Neutrophil (primary cell): ENCODE results near the gene DLX6.

ENCODE experiments used
- H3K27ac ChIP-seq: fragments of 200-600 bp; sonication (generic); 2 replicates; pipeline ENCODE4 v1.5.1; 2016; ENCODE audit warnings: mild to moderate bottlenecking, moderate library complexity
- H3K27me3 ChIP-seq: fragments of 200-600 bp; sonication (generic); 2 replicates; pipeline ENCODE4 v1.6.0; 2016; ENCODE audit warnings: mild to moderate bottlenecking
- H3K36me3 ChIP-seq: fragments of 200-600 bp; sonication (generic); 2 replicates; pipeline ENCODE4 v1.5.1; 2017
- H3K4me1 ChIP-seq, 2 experiments: fragments of 200-600 bp in 1 of 2; sonication (generic) in 1 of 2; 1 replicate in 1 of 2; 2 replicates in 1 of 2; pipeline versions ENCODE4 v1.5.1 to v1.6.1; 2013 to 2016; ENCODE audit warnings: low read depth in 1 of 2, low read length in 1 of 2, mild to moderate bottlenecking in 1 of 2, moderate library complexity in 1 of 2; ENCODE audit not compliant: control insufficient read depth in 1 of 2, insufficient read depth in 1 of 2
- H3K4me3 ChIP-seq, 2 experiments: fragments of 200-600 bp in 1 of 2; sonication (generic) in 1 of 2; 1 replicate in 1 of 2; 2 replicates in 1 of 2; pipeline ENCODE4 v1.5.1; 2013 to 2016; ENCODE audit warnings: low read depth in 1 of 2, low read length in 1 of 2, mild to moderate bottlenecking in 1 of 2, moderate library complexity in 1 of 2
- H3K9me3 ChIP-seq: fragments of 200-600 bp; sonication (generic); 2 replicates; pipeline ENCODE4 v1.5.1; 2016
- CTCF ChIP-seq: fragments of 200-600 bp; sonication (generic); IDR thresholded peaks from 2 replicates; pipeline ENCODE4 v1.5.1; 2016; ENCODE audit warnings: antibody characterized with exemption

Gene DLX6

GRCh38 chr7:96996111-96996957, 9.0 kb upstream of the DLX6 start:
- H3K36me3 ChIP-seq = no peaks in the 10 kb centered on the region
- no peaks in the 10 kb centered on the region for H3K9me3 ChIP-seq
- no peak overlapping the region for H3K4me3 ChIP-seq
- H3K27ac ChIP-seq = no peak overlapping the region
- H3K4me1 ChIP-seq = no peaks in the 10 kb centered on the region
- no peak for TF ChIP-seq CTCF
- peaks cover 100% of the 10 kb centered on the region for H3K27me3 ChIP-seq

- Histone ChIP-seq H3K27ac (no peak overlapping the region), H3K9me3 (no peaks in the 10 kb centered on the region), H3K27me3 (peaks cover 100% of the 10 kb centered on the region), H3K4me1 (no peaks in the 10 kb centered on the region), H3K4me3 (no peak overlapping the region), H3K36me3 (no peaks in the 10 kb centered on the region)
- no peak for TF ChIP-seq CTCF
Observed at GRCh38 chr7:96996958-96997511, 8.3 kb upstream of the DLX6 start.

- no peaks in the 10 kb centered on the region for H3K9me3 ChIP-seq
- H3K4me3 ChIP-seq = no peak overlapping the region
- peaks cover 100% of the 10 kb centered on the region for H3K27me3 ChIP-seq
- H3K4me1 ChIP-seq = no peaks in the 10 kb centered on the region
- H3K27ac ChIP-seq = no peak overlapping the region
- no peak for TF ChIP-seq CTCF
- no peaks in the 10 kb centered on the region for H3K36me3 ChIP-seq
Observed at GRCh38 chr7:96997512-96998032, 7.8 kb upstream of the DLX6 start.

GRCh38 chr7:96998333-96998732, 7.0 kb upstream of the DLX6 start:
- TF ChIP-seq CTCF = no peak
- Histone ChIP-seq H3K36me3 (no peaks in the 10 kb centered on the region), H3K27ac (no peak overlapping the region), H3K9me3 (no peaks in the 10 kb centered on the region), H3K4me3 (no peak overlapping the region), H3K27me3 (peaks cover 100% of the 10 kb centered on the region), H3K4me1 (no peaks in the 10 kb centered on the region)

GRCh38 chr7:96998744-96999143, 6.6 kb upstream of the DLX6 start:
- peaks cover 100% of the 10 kb centered on the region for H3K27me3 ChIP-seq
- H3K4me3 ChIP-seq = no peak overlapping the region
- no peaks in the 10 kb centered on the region for H3K9me3 ChIP-seq
- H3K36me3 ChIP-seq = no peaks in the 10 kb centered on the region
- H3K4me1 ChIP-seq = no peaks in the 10 kb centered on the region
- no peak overlapping the region for H3K27ac ChIP-seq
- TF ChIP-seq CTCF = no peak
